Cerebellar nuclear complex (tissue), 1 donor: Measurements from ENCODE around the gene SAMD4A.

Source experiments
- DNase-seq, 2 experiments: peaks; one replicate each; lab custom pipeline; 2025; lab: John Stamatoyannopoulos, UW

The SAMD4A gene

GRCh38 chr14:54565785-54566409 is 1.0 kb upstream of the SAMD4A start:
- DNase-seq = peak in 1 of 2 experiments; percentile 39

- DNase-seq = no peak
These were observed 303 bp downstream of the SAMD4A start for GRCh38 chr14:54567224-54567638.

GRCh38 chr14:54567639-54568561 is 972 bp downstream of the SAMD4A start:
- DNase-seq = peak in 1 of 2 experiments; percentile 19

GRCh38 chr14:54568821-54569595 is 2.1 kb downstream of the SAMD4A start:
- DNase-seq = no peak

- no peak for DNase-seq
These were observed 3.1 kb downstream of the SAMD4A start for GRCh38 chr14:54570047-54570446.

GRCh38 chr14:54570631-54571415 is 3.9 kb downstream of the SAMD4A start:
- no peak for DNase-seq

- DNase-seq = no peak
These were observed 5.4 kb downstream of the SAMD4A start for GRCh38 chr14:54572316-54572715.

- DNase-seq = no peak
These were observed 7.6 kb downstream of the SAMD4A start for GRCh38 chr14:54574528-54574927.

- no peak for DNase-seq
These were observed 10.6 kb downstream of the SAMD4A start for GRCh38 chr14:54577494-54577893.

- DNase-seq = no peak
These were observed 11.0 kb downstream of the SAMD4A start for GRCh38 chr14:54577977-54578376.

- no peak for DNase-seq
These were observed 12.7 kb downstream of the SAMD4A start for GRCh38 chr14:54579621-54580020.

- no peak for DNase-seq
These were observed 14.0 kb downstream of the SAMD4A start for GRCh38 chr14:54580933-54581332.

GRCh38 chr14:54582334-54582733 is 15.4 kb downstream of the SAMD4A start:
- no peak for DNase-seq

- DNase-seq = no peak
These were observed 17.2 kb downstream of the SAMD4A start for GRCh38 chr14:54584097-54584496.

- no peak for DNase-seq
These were observed 18.3 kb downstream of the SAMD4A start for GRCh38 chr14:54585214-54585613.

- no peak for DNase-seq
These were observed 22.1 kb downstream of the SAMD4A start for GRCh38 chr14:54589076-54589475.

GRCh38 chr14:54589843-54590242 is 22.9 kb downstream of the SAMD4A start:
- no peak for DNase-seq

GRCh38 chr14:54590481-54590880 is 23.6 kb downstream of the SAMD4A start:
- no peak for DNase-seq

- DNase-seq = no peak
These were observed 24.5 kb downstream of the SAMD4A start for GRCh38 chr14:54591461-54591860.

GRCh38 chr14:54591866-54592265 is 24.9 kb downstream of the SAMD4A start:
- DNase-seq = no peak

GRCh38 chr14:54593860-54594259 is 26.9 kb downstream of the SAMD4A start:
- DNase-seq = no peak

- no peak for DNase-seq
These were observed 27.6 kb downstream of the SAMD4A start for GRCh38 chr14:54594537-54594936.
